Measurements from ENCODE around the gene DLX4.

Gene DLX4

DNA sequence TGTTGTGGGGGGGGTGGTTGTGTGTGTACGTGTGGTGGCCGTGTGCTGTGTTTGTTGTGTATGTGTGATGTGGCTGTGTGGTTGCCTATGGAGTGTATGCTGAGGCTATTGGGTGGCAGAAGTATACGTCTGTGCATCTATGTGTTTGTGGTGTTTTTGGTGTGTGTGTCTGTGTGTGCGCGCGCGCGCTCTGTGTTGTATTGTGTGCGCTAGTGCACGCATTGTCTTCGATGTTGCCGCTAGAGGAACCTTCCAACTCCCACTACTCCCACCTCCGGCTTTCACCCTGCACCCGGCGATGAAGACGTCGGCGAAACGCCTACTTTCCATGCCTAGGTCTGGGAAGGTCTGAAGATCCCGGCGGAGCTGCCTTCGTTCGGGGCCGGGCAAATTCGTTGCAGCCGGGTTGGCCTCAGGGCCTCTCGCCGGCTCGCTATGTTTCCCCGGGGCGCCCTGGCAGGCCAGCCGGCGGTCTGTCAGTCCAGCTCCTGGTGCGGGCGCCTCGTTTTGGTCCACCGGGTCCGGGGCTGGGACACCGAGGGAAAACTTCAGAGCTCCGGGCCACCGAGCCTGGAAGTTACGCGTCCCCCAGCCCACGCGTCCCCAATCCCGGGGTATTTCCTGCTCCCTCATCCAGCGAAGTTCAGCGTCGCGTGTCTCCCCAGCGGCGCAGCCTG lies 5.2 kb upstream of the DLX4 start:
- Histone ChIP-seq H3K9ac (ENCODE audit: low read length) (no peak overlapping the region), H3K27me3 (ENCODE audit: control insufficient read depth in 1 of 2, insufficient read depth in 2 of 2, low read length in 2 of 2) (peaks cover 64 to 69% of the 10 kb centered on the region in 2 donors)

GRCh38 chr17:49964303-49964768 lies 4.7 kb upstream of the DLX4 start:
- no peaks in the 10 kb centered on the region for H3K9me3 ChIP-seq (ENCODE audit: low read length)
- no peak overlapping the region for H3K4me3 ChIP-seq (ENCODE audit: low read depth in 1 of 2, low read length in 2 of 2)
- H3K27me3 ChIP-seq (ENCODE audit: control insufficient read depth in 1 of 2, insufficient read depth in 2 of 2, low read length in 2 of 2): peaks cover 69 to 75% of the 10 kb centered on the region in 2 donors
- no peak overlapping the region for H3K27ac ChIP-seq (ENCODE audit: low read depth, low read length)
- no peak overlapping the region for H3K9ac ChIP-seq (ENCODE audit: low read length)
- peaks cover 17% of the 10 kb centered on the region for H3K4me1 ChIP-seq (ENCODE audit: insufficient read depth, low read length)
- no peaks in the 10 kb centered on the region for H3K36me3 ChIP-seq (ENCODE audit: insufficient read depth, low read length)

More for the DNA sequence above, 5.2 kb upstream of the DLX4 start:
- H3K4me1 ChIP-seq (ENCODE audit: insufficient read depth, low read length): peaks cover 13% of the 10 kb centered on the region
- H3K4me3 ChIP-seq (ENCODE audit: low read depth in 1 of 2, low read length in 2 of 2): no peak overlapping the region
- no peaks in the 10 kb centered on the region for H3K36me3 ChIP-seq (ENCODE audit: insufficient read depth, low read length)
- no peak overlapping the region for H3K27ac ChIP-seq (ENCODE audit: low read depth, low read length)
- H3K9me3 ChIP-seq (ENCODE audit: low read length): no peaks in the 10 kb centered on the region

- H3K27me3 ChIP-seq (ENCODE audit: control insufficient read depth in 1 of 2, insufficient read depth in 2 of 2, low read length in 2 of 2): peaks cover 73 to 81% of the 10 kb centered on the region in 2 donors
- H3K9ac ChIP-seq (ENCODE audit: low read length): no peak overlapping the region
- no peaks in the 10 kb centered on the region for H3K36me3 ChIP-seq (ENCODE audit: insufficient read depth, low read length)
- H3K4me1 ChIP-seq (ENCODE audit: insufficient read depth, low read length): peaks cover 20% of the 10 kb centered on the region
- no peak overlapping the region for H3K27ac ChIP-seq (ENCODE audit: low read depth, low read length)
- H3K9me3 ChIP-seq (ENCODE audit: low read length): no peaks in the 10 kb centered on the region
- H3K4me3 ChIP-seq (ENCODE audit: low read depth in 1 of 2, low read length in 2 of 2): no peak overlapping the region
Measured at GRCh38 chr17:49964769-49965523, 4.0 kb upstream of the DLX4 start.

- no peaks in the 10 kb centered on the region for H3K9me3 ChIP-seq (ENCODE audit: low read length)
- no peaks in the 10 kb centered on the region for H3K36me3 ChIP-seq (ENCODE audit: insufficient read depth, low read length)
- H3K27ac ChIP-seq (ENCODE audit: low read depth, low read length): no peak overlapping the region
- H3K9ac ChIP-seq (ENCODE audit: low read length): no peak overlapping the region
- peaks cover 79 to 87% of the 10 kb centered on the region in 2 donors for H3K27me3 ChIP-seq (ENCODE audit: control insufficient read depth in 1 of 2, insufficient read depth in 2 of 2, low read length in 2 of 2)
- H3K4me1 ChIP-seq (ENCODE audit: insufficient read depth, low read length): peaks cover 20% of the 10 kb centered on the region
- H3K4me3 ChIP-seq (ENCODE audit: low read depth in 1 of 2, low read length in 2 of 2): no peak overlapping the region
Measured at GRCh38 chr17:49965524-49965909, 3.5 kb upstream of the DLX4 start.

DNA sequence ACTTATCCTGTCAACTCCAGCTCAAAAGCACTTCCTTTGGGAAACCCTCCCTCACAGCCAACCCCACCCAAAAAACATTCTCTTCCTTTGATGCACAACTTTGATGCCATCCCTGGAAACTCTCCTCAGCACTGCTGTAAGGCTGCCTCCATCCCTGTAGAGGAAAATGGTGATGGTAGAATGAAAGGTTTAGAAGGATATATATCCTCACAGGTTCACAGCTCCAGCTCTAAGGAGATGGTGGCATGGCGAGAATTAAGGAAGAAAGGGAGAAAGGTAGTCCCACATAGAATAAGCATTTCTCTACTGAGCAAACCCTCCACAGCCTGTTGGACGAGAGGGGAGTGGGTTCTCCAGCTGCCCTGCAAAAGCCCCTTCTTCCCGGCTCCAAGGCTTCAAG lies 2.2 kb upstream of the DLX4 start:
- no peaks in the 10 kb centered on the region for H3K9me3 ChIP-seq (ENCODE audit: low read length)
- no peaks in the 10 kb centered on the region for H3K36me3 ChIP-seq (ENCODE audit: insufficient read depth, low read length)
- H3K4me3 ChIP-seq (ENCODE audit: low read depth in 1 of 2, low read length in 2 of 2): no peak overlapping the region
- H3K27ac ChIP-seq (ENCODE audit: low read depth, low read length): no peak overlapping the region
- H3K9ac ChIP-seq (ENCODE audit: low read length): no peak overlapping the region
- H3K27me3 ChIP-seq (ENCODE audit: control insufficient read depth in 1 of 2, insufficient read depth in 2 of 2, low read length in 2 of 2): peaks cover 87 to 98% of the 10 kb centered on the region in 2 donors
- peaks cover 20% of the 10 kb centered on the region for H3K4me1 ChIP-seq (ENCODE audit: insufficient read depth, low read length)

DNA sequence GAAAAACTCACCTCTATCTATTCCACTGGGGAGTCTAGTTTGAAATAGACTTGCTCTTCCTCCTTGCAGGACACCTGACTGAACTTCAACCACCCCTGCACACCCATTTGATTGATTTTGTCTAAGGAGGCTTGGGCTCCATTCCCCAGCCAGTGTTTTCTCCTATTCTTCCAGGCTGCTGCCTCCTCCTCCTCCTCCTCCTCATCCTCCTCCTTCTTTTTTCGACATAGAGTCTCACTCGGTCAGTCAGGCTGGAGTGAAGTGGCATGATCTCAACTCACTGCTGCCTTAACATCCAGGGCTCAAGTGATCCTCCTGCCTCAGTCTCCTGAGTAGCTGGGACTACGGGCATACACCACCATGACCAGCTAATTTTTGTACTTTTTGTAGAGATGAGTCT lies 1.8 kb upstream of the DLX4 start:
- Histone ChIP-seq H3K9me3 (ENCODE audit: low read length) (no peaks in the 10 kb centered on the region), H3K9ac (ENCODE audit: low read length) (no peak overlapping the region), H3K4me1 (ENCODE audit: insufficient read depth, low read length) (peaks cover 21% of the 10 kb centered on the region), H3K27ac (ENCODE audit: low read depth, low read length) (no peak overlapping the region), H3K36me3 (ENCODE audit: insufficient read depth, low read length) (no peaks in the 10 kb centered on the region), H3K27me3 (ENCODE audit: control insufficient read depth in 1 of 2, insufficient read depth in 2 of 2, low read length in 2 of 2) (peaks cover 86 to 99% of the 10 kb centered on the region in 2 donors), H3K4me3 (ENCODE audit: low read depth in 1 of 2, low read length in 2 of 2) (no peak overlapping the region)

DNA sequence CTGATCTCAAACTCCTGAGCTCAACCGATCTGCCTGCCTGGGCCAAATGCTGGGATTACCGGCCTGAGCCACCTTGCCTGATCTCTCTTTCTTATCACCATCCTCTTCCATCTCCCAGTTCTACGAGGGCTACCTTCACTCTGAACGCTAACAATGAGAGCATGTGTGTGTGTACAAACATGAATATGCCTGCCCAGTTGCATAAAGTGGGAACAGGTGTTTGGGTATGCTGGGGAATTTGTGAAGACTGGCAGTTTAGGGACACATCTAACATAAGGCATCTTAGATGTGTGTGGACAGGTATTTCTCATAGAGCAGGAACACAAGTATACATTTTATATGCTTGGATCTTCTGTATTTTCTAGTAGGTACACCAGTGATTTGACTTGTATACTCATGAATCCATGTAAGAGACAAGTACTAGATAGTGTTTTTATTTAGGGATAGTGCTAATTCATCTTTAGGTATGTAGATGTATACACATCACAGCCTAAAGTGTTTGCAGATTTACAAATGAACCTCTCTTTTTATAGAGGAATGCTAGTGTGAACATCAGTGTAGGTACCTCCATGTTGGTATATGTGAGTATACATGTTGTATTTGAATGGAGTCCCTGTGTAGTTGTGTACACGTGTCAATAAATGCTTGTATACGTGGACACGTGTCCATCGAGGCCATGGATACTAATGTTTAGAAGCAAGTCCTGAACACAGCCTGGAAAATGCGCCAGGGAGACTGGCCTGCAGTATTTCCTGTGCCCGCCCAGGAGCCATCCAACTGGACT lies 1.2 kb upstream of the DLX4 start:
- H3K36me3 ChIP-seq (ENCODE audit: insufficient read depth, low read length): no peaks in the 10 kb centered on the region
- no peaks in the 10 kb centered on the region for H3K9me3 ChIP-seq (ENCODE audit: low read length)
- H3K4me3 ChIP-seq (ENCODE audit: low read depth in 1 of 2, low read length in 2 of 2): peak overlapping the region; percentile 22 to 54
- no peak overlapping the region for H3K9ac ChIP-seq (ENCODE audit: low read length)
- H3K27ac ChIP-seq (ENCODE audit: low read depth, low read length): no peak overlapping the region
- H3K27me3 ChIP-seq (ENCODE audit: control insufficient read depth in 1 of 2, insufficient read depth in 2 of 2, low read length in 2 of 2): peaks cover 86 to 99% of the 10 kb centered on the region in 2 donors
- H3K4me1 ChIP-seq (ENCODE audit: insufficient read depth, low read length): peaks cover 27% of the 10 kb centered on the region

DNA sequence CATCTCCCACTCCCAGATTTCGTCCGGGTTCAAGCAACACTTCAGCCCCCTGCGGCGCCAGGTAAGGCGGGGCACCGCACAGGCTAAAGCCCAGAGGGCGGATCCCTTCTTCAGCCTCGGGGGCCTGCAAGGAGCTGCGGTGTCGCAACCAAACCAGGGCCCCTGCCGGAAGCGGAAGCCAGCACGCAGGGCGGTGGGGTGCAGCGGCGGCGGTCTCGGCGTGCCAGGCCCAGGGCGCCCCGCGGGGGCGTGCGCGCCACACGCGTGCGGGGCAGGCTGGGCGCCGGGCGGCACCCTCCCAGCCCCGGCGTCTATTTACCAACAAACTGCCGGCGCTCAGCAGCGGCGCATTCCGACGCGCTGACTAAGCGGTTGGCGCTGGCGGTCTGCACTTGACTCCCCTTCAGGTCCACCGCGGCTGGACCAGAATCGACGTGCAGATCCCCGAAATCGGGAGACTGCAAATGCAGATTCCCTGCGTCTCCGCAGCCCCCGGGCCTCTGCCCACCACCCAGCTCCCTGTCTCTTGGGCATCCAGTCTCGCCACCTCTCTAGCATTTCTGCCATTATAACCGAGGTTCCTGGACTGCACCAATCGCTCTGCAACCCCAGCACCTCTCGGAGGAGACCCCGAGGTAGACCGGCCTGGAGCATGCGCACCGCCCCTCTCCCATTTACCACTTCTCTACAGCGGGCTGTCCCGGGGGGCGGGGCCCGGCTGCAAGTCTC lies 421 bp upstream of the DLX4 start:
- peaks cover 27% of the 10 kb centered on the region for H3K4me1 ChIP-seq (ENCODE audit: insufficient read depth, low read length)

GRCh38 chr17:49969795-49970389 lies 902 bp downstream of the DLX4 start:
- H3K4me3 ChIP-seq (ENCODE audit: low read depth in 1 of 2, low read length in 2 of 2): no peak overlapping the region
- H3K9ac ChIP-seq (ENCODE audit: low read length): no peak overlapping the region

More for the DNA sequence above, 421 bp upstream of the DLX4 start:
- H3K27me3 ChIP-seq (ENCODE audit: control insufficient read depth in 1 of 2, insufficient read depth in 2 of 2, low read length in 2 of 2): peaks cover 86 to 99% of the 10 kb centered on the region in 2 donors
- peak overlapping the region; percentile 41 to 54 for H3K4me3 ChIP-seq (ENCODE audit: low read depth in 1 of 2, low read length in 2 of 2)
- H3K27ac ChIP-seq (ENCODE audit: low read depth, low read length): no peak overlapping the region
- H3K36me3 ChIP-seq (ENCODE audit: insufficient read depth, low read length): no peaks in the 10 kb centered on the region
- no peaks in the 10 kb centered on the region for H3K9me3 ChIP-seq (ENCODE audit: low read length)
- no peak overlapping the region for H3K9ac ChIP-seq (ENCODE audit: low read length)

GRCh38 chr17:49970498-49970897 lies 1.5 kb downstream of the DLX4 start:
- no peak overlapping the region for H3K4me3 ChIP-seq (ENCODE audit: low read depth in 1 of 2, low read length in 2 of 2)
- H3K27ac ChIP-seq (ENCODE audit: low read depth, low read length): no peak overlapping the region
- H3K36me3 ChIP-seq (ENCODE audit: insufficient read depth, low read length): no peaks in the 10 kb centered on the region
- peaks cover 70 to 89% of the 10 kb centered on the region in 2 donors for H3K27me3 ChIP-seq (ENCODE audit: control insufficient read depth in 1 of 2, insufficient read depth in 2 of 2, low read length in 2 of 2)
- no peak overlapping the region for H3K9ac ChIP-seq (ENCODE audit: low read length)
- peaks cover 18% of the 10 kb centered on the region for H3K4me1 ChIP-seq (ENCODE audit: insufficient read depth, low read length)
- no peaks in the 10 kb centered on the region for H3K9me3 ChIP-seq (ENCODE audit: low read length)

More at GRCh38 chr17:49969795-49970389, 902 bp downstream of the DLX4 start:
- H3K36me3 ChIP-seq (ENCODE audit: insufficient read depth, low read length): no peaks in the 10 kb centered on the region
- no peaks in the 10 kb centered on the region for H3K9me3 ChIP-seq (ENCODE audit: low read length)
- H3K4me1 ChIP-seq (ENCODE audit: insufficient read depth, low read length): peaks cover 18% of the 10 kb centered on the region
- H3K27me3 ChIP-seq (ENCODE audit: control insufficient read depth in 1 of 2, insufficient read depth in 2 of 2, low read length in 2 of 2): peaks cover 76 to 95% of the 10 kb centered on the region in 2 donors
- H3K27ac ChIP-seq (ENCODE audit: low read depth, low read length): no peak overlapping the region

All from muscle layer of colon (tissue), 2 donors.